Measurements from ENCODE around the gene ENG. TPM values are rescaled to one million over a fixed set of nuclear protein-coding genes. Genes with fewer than 3 reads are reported as not detected.
A peak's percentile ranks its signal among the peaks of the same experiment; 100 is the strongest.

The ENG gene
- total and polyA plus RNA-seq, 12 donors = 76.8 to 310 (median 142) TPM

- H3K4me3 ChIP-seq = no peak overlapping the region
- intact Hi-C loops (cut with DNase I) = no loop called here
- ATAC-seq (peak in 7 of 8 donors; percentile 46 to 73 (median 61)), DNase-seq (no peak)
- peaks cover 9 to 35% (median 23%) of the 10 kb centered on the region in 9 donors for H3K4me1 ChIP-seq
- H3K27me3 ChIP-seq = no peaks in the 10 kb centered on the region
- peak overlapping the region in 5 of 10 donors; percentile 18 to 37 (median 33) for H3K27ac ChIP-seq
- 53 to 60% methylated on average over 8 of the region's 8 CpGs for WGBS, 2 donors
- H3K36me3 ChIP-seq = peaks cover 0 to 31% (median 4%) of the 10 kb centered on the region in 9 donors
- no peaks in the 10 kb centered on the region for H3K9me3 ChIP-seq
- no peak for TF ChIP-seq CTCF (IDR thresholded peaks at IDR 0.05)
These were observed 58.1 kb downstream of the ENG start for GRCh38 chr9:127796225-127796813.

GRCh38 chr9:127794001-127794791, 60.3 kb downstream of the ENG start:
- H3K27me3 ChIP-seq = no peaks in the 10 kb centered on the region
- H3K4me3 ChIP-seq = no peak overlapping the region
- peak overlapping the region in 5 of 10 donors; percentile 8 to 74 (median 33) for H3K27ac ChIP-seq
- WGBS, 2 donors = 84% methylated on average over 14 of the region's 14 CpGs
- DNase-seq (no peak), ATAC-seq (peak in 1 of 8 donors; percentile 5)
- H3K36me3 ChIP-seq = peaks cover 0 to 52% (median 19%) of the 10 kb centered on the region in 9 donors
- TF ChIP-seq CTCF (IDR thresholded peaks at IDR 0.05) = no peak
- intact Hi-C loops (cut with DNase I) = loop anchor here in 1 of 10 donors (5.0 kb wide), 1 partner anchor 118 kb away; no protein-coding TSS in a partner anchor
- no peaks in the 10 kb centered on the region for H3K9me3 ChIP-seq
- peaks cover 18 to 52% (median 36%) of the 10 kb centered on the region in 9 donors for H3K4me1 ChIP-seq

- H3K9me3 ChIP-seq = no peaks in the 10 kb centered on the region
- no peak for TF ChIP-seq CTCF (IDR thresholded peaks at IDR 0.05)
- DNase-seq (no peak), ATAC-seq (peak in 6 of 8 donors; percentile 1 to 73 (median 38))
- H3K27ac ChIP-seq = peak overlapping the region in 6 of 10 donors; percentile 4 to 74 (median 32)
- H3K27me3 ChIP-seq = no peaks in the 10 kb centered on the region
- no peak overlapping the region for H3K4me3 ChIP-seq
- H3K4me1 ChIP-seq = peaks cover 19 to 62% (median 39%) of the 10 kb centered on the region in 9 donors
- 52 to 56% methylated on average over 8 of the region's 8 CpGs for WGBS, 2 donors
- peaks cover 0 to 62% (median 28%) of the 10 kb centered on the region in 9 donors for H3K36me3 ChIP-seq
- intact Hi-C loops (cut with DNase I) = loop anchor here in 1 of 10 donors (5.0 kb wide), 1 partner anchor 119 kb away; no protein-coding TSS in a partner anchor
These were observed 61.3 kb downstream of the ENG start for GRCh38 chr9:127793093-127793708.

DNA sequence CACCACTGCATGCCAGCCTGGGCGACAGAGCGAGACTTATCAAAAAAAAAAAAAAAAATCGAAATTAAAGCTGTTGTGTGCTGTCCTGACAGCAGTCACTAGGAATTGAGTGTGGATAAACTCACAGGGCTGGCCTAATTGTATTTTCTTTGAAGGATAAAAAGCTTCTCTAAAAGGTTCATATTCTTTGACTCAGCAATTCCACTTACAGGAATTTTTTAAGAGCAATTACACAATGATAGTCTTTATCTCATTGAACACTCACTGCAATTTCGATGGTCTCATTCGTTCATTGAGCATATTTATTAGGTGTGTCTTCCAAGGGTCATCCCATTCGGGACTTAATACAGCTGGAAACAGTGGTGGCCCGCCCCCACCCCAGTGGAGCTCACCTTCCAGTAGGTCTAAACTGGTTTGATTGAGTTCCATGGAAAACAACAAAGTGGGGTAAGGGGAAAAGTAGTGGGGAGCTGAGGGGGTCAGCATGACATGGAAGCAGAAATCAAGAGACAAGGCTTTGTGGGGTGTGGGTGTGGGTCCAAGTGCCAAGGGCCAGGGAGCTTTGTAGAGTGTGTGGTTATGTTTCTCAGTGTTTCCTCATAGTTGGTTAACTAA, 61.9 kb downstream of the ENG start:
- Histone ChIP-seq H3K27ac (peak overlapping the region in 3 of 10 donors; percentile 8 to 74 (median 52)), H3K27me3 (no peaks in the 10 kb centered on the region), H3K9me3 (no peaks in the 10 kb centered on the region), H3K4me3 (no peak overlapping the region), H3K36me3 (peaks cover 0 to 69% (median 35%) of the 10 kb centered on the region in 9 donors), H3K4me1 (peaks cover 19 to 69% (median 46%) of the 10 kb centered on the region in 9 donors)
- intact Hi-C loops (cut with DNase I) = loop anchor here in 1 of 10 donors (5.0 kb wide), 1 partner anchor 120 kb away; no protein-coding TSS in a partner anchor
- TF ChIP-seq CTCF (IDR thresholded peaks at IDR 0.05) = no peak
- DNase-seq (no peak), ATAC-seq (no peak)
- WGBS, 2 donors = 79 to 83% methylated on average over 7 of the region's 7 CpGs
